Uterus (tissue), 2 donors: Measurements from ENCODE around the gene FBP1.

Experiments used
- POLR2A ChIP-seq, 2 donors: fragments of 450-650 bp; IDR thresholded peaks; one replicate each; pipeline ENCODE4 v1.6.1; 2016; ENCODE audit warnings: antibody characterized with exemption in 2 of 2, mild to moderate bottlenecking in 1 of 2, moderate library complexity in 1 of 2
- TF ChIP-seq, protein P1 (sequence below), 4 experiments: fragments of 200-600 bp in 2 of 4; fragments of 450-650 bp in 2 of 4; sonication (generic) in 2 of 4; IDR thresholded peaks; one replicate each; pipeline ENCODE4 v1.5.1; 2016 to 2019; ENCODE audit warnings: antibody characterized with exemption in 4 of 4, mild to moderate bottlenecking in 2 of 4, moderate library complexity in 1 of 4

- TF ChIP-seq, protein P1, sequence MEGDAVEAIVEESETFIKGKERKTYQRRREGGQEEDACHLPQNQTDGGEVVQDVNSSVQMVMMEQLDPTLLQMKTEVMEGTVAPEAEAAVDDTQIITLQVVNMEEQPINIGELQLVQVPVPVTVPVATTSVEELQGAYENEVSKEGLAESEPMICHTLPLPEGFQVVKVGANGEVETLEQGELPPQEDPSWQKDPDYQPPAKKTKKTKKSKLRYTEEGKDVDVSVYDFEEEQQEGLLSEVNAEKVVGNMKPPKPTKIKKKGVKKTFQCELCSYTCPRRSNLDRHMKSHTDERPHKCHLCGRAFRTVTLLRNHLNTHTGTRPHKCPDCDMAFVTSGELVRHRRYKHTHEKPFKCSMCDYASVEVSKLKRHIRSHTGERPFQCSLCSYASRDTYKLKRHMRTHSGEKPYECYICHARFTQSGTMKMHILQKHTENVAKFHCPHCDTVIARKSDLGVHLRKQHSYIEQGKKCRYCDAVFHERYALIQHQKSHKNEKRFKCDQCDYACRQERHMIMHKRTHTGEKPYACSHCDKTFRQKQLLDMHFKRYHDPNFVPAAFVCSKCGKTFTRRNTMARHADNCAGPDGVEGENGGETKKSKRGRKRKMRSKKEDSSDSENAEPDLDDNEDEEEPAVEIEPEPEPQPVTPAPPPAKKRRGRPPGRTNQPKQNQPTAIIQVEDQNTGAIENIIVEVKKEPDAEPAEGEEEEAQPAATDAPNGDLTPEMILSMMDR (IDR thresholded peaks at IDR 0.05), result no peak
- no peak for TF ChIP-seq POLR2A (IDR thresholded peaks at IDR 0.05)
Observed at GRCh38 chr9:94645901-94646300, 6.6 kb upstream of the FBP1 start.
